Neural cell (in vitro differentiated cells): ENCODE measurements around the gene NBDY.

Source experiments
- CTCF ChIP-seq: fragments of 450-650 bp; IDR thresholded peaks from 2 replicates; pipeline ENCODE4 v1.5.1; 2014; ENCODE audit warnings: antibody characterized with exemption, mild to moderate bottlenecking, moderate library complexity; ENCODE audit not compliant: poor library complexity, severe bottlenecking
- EP300 ChIP-seq: fragments of 450-650 bp; conservative IDR thresholded peaks from 2 replicates; pipeline ENCODE4 v1.6.1; 2014; ENCODE audit warnings: antibody characterized with exemption, mild to moderate bottlenecking, moderate library complexity; ENCODE audit not compliant: poor library complexity, severe bottlenecking
- EZH2 ChIP-seq: fragments of 200-600, 300-800 bp; shearing (Covaris generic), sonication (generic); IDR thresholded peaks from 2 replicates; pipeline ENCODE4 v1.6.1; 2014; ENCODE audit warnings: antibody characterized with exemption, low read length, borderline replicate concordance, mild to moderate bottlenecking; ENCODE audit not compliant: insufficient read depth, poor library complexity, severe bottlenecking
- POLR2AphosphoS5 ChIP-seq: IDR thresholded peaks from 2 replicates; pipeline ENCODE4 v1.6.1; 2012
- RAD21 ChIP-seq: fragments of 450-650 bp; conservative IDR thresholded peaks from 2 replicates; pipeline ENCODE4 v1.6.1; 2014; ENCODE audit warnings: antibody characterized with exemption, mild to moderate bottlenecking, moderate library complexity
- REST ChIP-seq: IDR thresholded peaks from 2 replicates; pipeline ENCODE4 v1.6.1; 2012; ENCODE audit warnings: borderline replicate concordance
- TAF1 ChIP-seq: IDR thresholded peaks from 2 replicates; pipeline ENCODE4 v1.6.1; 2012; ENCODE audit warnings: low read depth

GRCh38 chrX:56762220-56762619, 33.2 kb downstream of the NBDY start:
- TF ChIP-seq POLR2AphosphoS5, result no peak
- no peak for TF ChIP-seq CTCF
- TF ChIP-seq REST, result no peak
- TF ChIP-seq RAD21, result no peak
- no peak for TF ChIP-seq EZH2
- TF ChIP-seq EP300, result no peak
- no peak for TF ChIP-seq TAF1
